ENCODE data around the gene DLGAP1.
"Not testable (repeated sequence)": the region's sequence is repeated elsewhere in the genome, so short reads cannot be mapped to it uniquely, and the experiment has no call there.

DLGAP1 gene

GRCh38 chr18:4455113-4455811, at the start of gene DLGAP1:
TSS of gene DLGAP1 (minus strand) at chr18:4455307.
- DNase-seq = no peak

- DNase-seq = not testable (repeated sequence)
Measured at GRCh38 chr18:4494703-4495284, 39.7 kb upstream of the DLGAP1 start.

- no peak for DNase-seq
Measured at GRCh38 chr18:4468511-4468910, 13.4 kb upstream of the DLGAP1 start.

GRCh38 chr18:4454537-4455112, 482 bp downstream of the DLGAP1 start:
- DNase-seq = no peak

GRCh38 chr18:4453874-4454536, 1.1 kb downstream of the DLGAP1 start:
- no peak for DNase-seq

GRCh38 chr18:4453567-4453873, 1.6 kb downstream of the DLGAP1 start:
- DNase-seq = no peak

- DNase-seq = no peak
Measured at GRCh38 chr18:4450065-4450658, 4.9 kb downstream of the DLGAP1 start.

GRCh38 chr18:4445902-4446301, 9.2 kb downstream of the DLGAP1 start:
- DNase-seq = no peak

GRCh38 chr18:4444306-4444705, 10.8 kb downstream of the DLGAP1 start:
- DNase-seq = no peak

GRCh38 chr18:4441098-4441497, 14.0 kb downstream of the DLGAP1 start:
- no peak for DNase-seq

GRCh38 chr18:4438938-4439337, 16.2 kb downstream of the DLGAP1 start:
- DNase-seq = no peak

GRCh38 chr18:4433717-4434116, 21.4 kb downstream of the DLGAP1 start:
- DNase-seq = no peak

- DNase-seq = no peak
Measured at GRCh38 chr18:4430836-4431235, 24.3 kb downstream of the DLGAP1 start.

GRCh38 chr18:4417714-4418113, 37.4 kb downstream of the DLGAP1 start:
- DNase-seq = no peak

GRCh38 chr18:4416976-4417375, 38.1 kb downstream of the DLGAP1 start:
- DNase-seq = no peak

- no peak for DNase-seq
Measured at GRCh38 chr18:4412286-4412685, 42.8 kb downstream of the DLGAP1 start.

GRCh38 chr18:4406856-4407255, 48.3 kb downstream of the DLGAP1 start:
- DNase-seq = no peak

- DNase-seq = no peak
Measured at GRCh38 chr18:4405965-4406364, 49.1 kb downstream of the DLGAP1 start.

GRCh38 chr18:4403836-4404235, 51.3 kb downstream of the DLGAP1 start:
- no peak for DNase-seq

GRCh38 chr18:4400911-4401310, 54.2 kb downstream of the DLGAP1 start:
- DNase-seq = no peak

- no peak for DNase-seq
Measured at GRCh38 chr18:4399929-4400328, 55.2 kb downstream of the DLGAP1 start.

GRCh38 chr18:4394700-4395099, 60.4 kb downstream of the DLGAP1 start:
- DNase-seq = no peak

- no peak for DNase-seq
Measured at GRCh38 chr18:4391859-4392258, 63.2 kb downstream of the DLGAP1 start.

GRCh38 chr18:4385876-4386275, 69.2 kb downstream of the DLGAP1 start:
- DNase-seq = no peak

All from stimulated activated CD4-positive, alpha-beta T cell treated with anti-CD3 and anti-CD28 coated beads, Interleukin-12 subunit alpha, Interleukin-12 subunit beta, amount 100 ng/mL, for 4 hours (primary cell).